ENCODE data around the gene RRAS2. TPM values are rescaled to one million over a fixed set of nuclear protein-coding genes. Genes with fewer than 3 reads are reported as not detected.

The RRAS2 gene
- total RNA-seq, 1 experiment from 2014 or later = 158 TPM

DNA sequence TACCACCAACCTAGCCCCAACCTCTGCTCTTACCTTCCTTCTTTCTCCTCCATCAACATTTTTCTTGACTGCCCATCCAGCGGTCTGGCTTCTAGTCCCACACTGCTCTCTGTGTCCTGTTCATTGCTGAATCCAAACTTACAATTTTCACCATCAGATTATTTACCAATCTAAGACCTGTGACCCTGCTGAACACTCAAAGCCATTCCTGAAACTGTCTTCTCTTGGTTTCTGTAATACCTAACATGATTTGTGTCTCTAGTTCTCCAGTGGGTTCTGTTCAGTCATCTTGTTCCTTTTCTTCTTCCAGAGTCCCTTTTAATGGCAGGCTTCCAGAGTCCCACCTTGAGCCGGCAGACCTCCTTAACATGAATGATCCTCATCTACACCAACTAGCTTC is 24.1 kb downstream of the RRAS2 start:
- no peak overlapping the region for H2BK15ac ChIP-seq (ENCODE audit: low read depth, low read length)
- no peak overlapping the region for H2BK5ac ChIP-seq (ENCODE audit: insufficient read length, low read length)
- H3K23me2 ChIP-seq (ENCODE audit: insufficient read length, low read depth, low read length, poor library complexity, severe bottlenecking) = no peaks in the 10 kb centered on the region
- no peak overlapping the region for H3K18ac ChIP-seq (ENCODE audit: insufficient read length, low read depth, low read length)
- H3K79me2 ChIP-seq (ENCODE audit: insufficient read depth, low read length) = peaks cover 70% of the 10 kb centered on the region
- no peak overlapping the region for H4K8ac ChIP-seq (replicated peaks; ENCODE audit: insufficient read length, low read depth, low read length)
- DNase-seq = no peak
- no peak overlapping the region for H3K27ac ChIP-seq (ENCODE audit: insufficient read length, low read depth, low read length)
- H3K4me3 Mint-ChIP-seq = no peak overlapping the region
- H3K56ac ChIP-seq (ENCODE audit: insufficient read length, low read depth, low read length) = no peak overlapping the region
- TF ChIP-seq CTCF (conservative IDR thresholded peaks at IDR 0.05) = no peak
- H3K79me1 ChIP-seq (ENCODE audit: insufficient read depth, low read depth, low read length, poor library complexity, severe bottlenecking) = peaks cover under 1% of the 10 kb centered on the region
- no peak overlapping the region for H4K5ac ChIP-seq (ENCODE audit: insufficient read length, low read depth, low read length)
- no peak overlapping the region for H3K14ac ChIP-seq (ENCODE audit: insufficient read depth, low read length)
- no peak overlapping the region for H2AK5ac ChIP-seq (ENCODE audit: insufficient read length, low read length)
- no peak overlapping the region for H3K9ac ChIP-seq (ENCODE audit: extremely low read depth, insufficient read length, low read length)
- H4K20me1 ChIP-seq (ENCODE audit: control insufficient read depth, insufficient read depth, insufficient read length) = no peaks in the 10 kb centered on the region
- H3K27me3 ChIP-seq (ENCODE audit: insufficient read depth, low read length) = no peaks in the 10 kb centered on the region
- H3K27ac Mint-ChIP-seq = peak overlapping the region; percentile 29 to 86 (median 39)
- no peak overlapping the region for H3T11ph ChIP-seq (ENCODE audit: low read length)
- H3K4me2 ChIP-seq (ENCODE audit: insufficient read depth, insufficient read length, low read length) = no peak overlapping the region
- no peak overlapping the region for H3K4ac ChIP-seq (ENCODE audit: low read depth, low read length)
- H2BK20ac ChIP-seq (ENCODE audit: low read depth, low read length, poor library complexity, severe bottlenecking) = no peak overlapping the region
- WGBS (ENCODE audit: extremely low coverage, insufficient read length, low lambda C conversion rate) = no CpG with 5 or more reads among the region's 2 CpGs
- no peak overlapping the region for H4K91ac ChIP-seq (ENCODE audit: insufficient read length, low read depth, low read length)
- H3K4me1 ChIP-seq (ENCODE audit: insufficient read depth, low read length) = peaks cover 22% of the 10 kb centered on the region; the same call in 1 of the 2 replicates
- H3K9me3 Mint-ChIP-seq = peaks cover 8 to 16% of the 10 kb centered on the region in 2 experiments
- no peaks in the 10 kb centered on the region for H3K27me3 Mint-ChIP-seq (ENCODE audit: low read depth)
- no peak overlapping the region for H2AFZ ChIP-seq (ENCODE audit: low read length)
- peaks cover 7 to 19% (median 14%) of the 10 kb centered on the region in 3 experiments for H3K36me3 Mint-ChIP-seq (ENCODE audit: insufficient read depth in 1 of 3, low read depth in 3 of 3)
- no peak overlapping the region for H2BK12ac ChIP-seq (ENCODE audit: insufficient read length, low read depth, low read length)
- H3K23ac ChIP-seq (ENCODE audit: insufficient read length, low read depth, low read length) = no peak overlapping the region
- no peak overlapping the region for H2BK120ac ChIP-seq (ENCODE audit: low read depth, low read length, poor library complexity, severe bottlenecking)
- no peaks in the 10 kb centered on the region for H3K9me3 ChIP-seq (ENCODE audit: control insufficient read depth, low read depth, low read length)
- peaks cover 67 to 71% of the 10 kb centered on the region in 2 experiments for H3K4me1 Mint-ChIP-seq

Measured in H9 (cell line).